GM10248 (cell line): ENCODE measurements around the gene DPYD.

Experiments
- CTCF ChIA-PET: fragments of 300-600 bp; sonication (Branson Sonifier 250); formaldehyde crosslinking; extraction: SDS; loops from one replicate; lab custom pipeline; 2021; ENCODE audit warnings: antibody characterized with exemption; lab: Yijun Ruan, JAX
- POLR2A ChIA-PET: fragments of 350-650 bp; sonication (Branson Sonifier 250); formaldehyde crosslinking; extraction: SDS; loops from one replicate; lab custom pipeline; 2020; ENCODE audit warnings: antibody characterized with exemption; lab: Yijun Ruan, JAX
- DNase-seq: peaks from one replicate; pipeline ENCODE4 v3.0.0; 2012; ENCODE audit errors: extremely low spot score
- CTCF ChIP-seq: IDR thresholded peaks from 2 replicates; pipeline ENCODE4 v1.5.1; 2012; ENCODE audit warnings: mild to moderate bottlenecking, low read depth; ENCODE audit errors: extremely low read depth, missing control alignments, control extremely low read depth

DPYD gene

GRCh38 chr1:97265630-97266029, 655.2 kb downstream of the DPYD start:
- CTCF ChIA-PET, result interaction anchor here (1.6 kb wide), 1 partner anchor 22 kb away, joined by 4 read pairs; no protein-coding TSS in a partner anchor
- no peak for TF ChIP-seq CTCF
- POLR2A ChIA-PET, result no interaction called here
- DNase-seq, result no peak

DNA sequence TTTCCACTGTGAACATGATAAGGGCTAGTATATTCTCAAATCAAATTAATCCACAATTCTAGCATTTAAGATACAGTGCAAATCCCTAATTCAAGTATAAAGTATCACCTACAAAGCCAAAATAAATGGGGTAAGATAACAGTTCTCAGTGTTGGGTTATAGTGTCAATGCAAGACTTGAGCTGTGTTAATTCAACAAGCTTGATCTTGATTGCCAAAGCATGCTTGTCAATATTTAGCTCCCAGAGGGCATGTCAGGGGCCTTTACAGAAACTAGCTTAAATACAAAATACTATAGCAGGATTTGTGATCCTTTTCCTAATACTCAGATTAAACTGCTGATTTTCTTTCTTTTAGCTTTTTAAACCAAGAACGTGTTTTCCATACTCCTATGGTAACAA, 658.0 kb downstream of the DPYD start:
- DNase-seq, result no peak
- CTCF ChIA-PET, result no interaction called here
- POLR2A ChIA-PET, result no interaction called here
- no peak for TF ChIP-seq CTCF

- ChIA-PET CTCF (no interaction called here), POLR2A (no interaction called here)
- TF ChIP-seq CTCF, result no peak
- DNase-seq, result no peak
These were observed 662.2 kb downstream of the DPYD start for GRCh38 chr1:97258597-97258996.

DNA sequence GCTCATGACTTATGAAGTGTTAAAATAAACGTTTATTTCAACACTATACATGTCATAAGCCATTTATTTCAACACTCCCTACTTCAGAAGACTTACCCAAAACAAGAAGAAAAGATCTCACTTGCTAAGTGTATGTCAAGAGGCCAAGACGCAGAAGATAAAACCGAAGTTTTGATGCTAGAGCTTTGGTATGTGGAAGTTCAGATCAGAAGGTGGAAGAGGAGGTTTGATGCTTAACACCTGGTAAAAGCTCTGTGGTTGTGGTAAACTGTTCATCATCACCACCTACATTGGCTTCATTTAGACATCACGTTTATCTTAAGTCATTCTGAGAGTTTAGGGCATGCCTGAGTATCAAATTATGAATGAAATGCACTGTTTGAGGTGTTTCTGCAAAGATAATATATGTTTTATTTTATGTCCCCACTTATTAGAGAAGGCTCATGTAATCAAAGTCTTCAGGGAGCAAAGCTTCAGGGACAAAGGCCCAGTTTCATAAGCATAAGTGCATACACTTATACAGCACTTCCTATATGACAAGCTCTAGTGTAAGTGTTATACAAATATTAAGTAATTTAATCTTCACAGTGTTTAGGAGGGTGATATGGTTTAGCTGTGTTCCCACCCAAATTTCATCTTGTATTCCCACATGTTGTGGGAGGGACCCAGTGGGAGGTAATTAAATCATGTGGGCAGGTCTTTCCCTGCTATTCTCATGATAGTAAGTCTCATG, 665.9 kb downstream of the DPYD start:
- ChIA-PET CTCF (interaction anchor here (1.1 to 3.9 kb wide), 3 partner anchors 11 to 20 kb away, joined by 3 to 15 read pairs (median 6); no protein-coding TSS in a partner anchor), POLR2A (no interaction called here)
- no peak for DNase-seq
- TF ChIP-seq CTCF, result no peak

GRCh38 chr1:97252925-97253324, 667.9 kb downstream of the DPYD start:
- DNase-seq, result no peak
- ChIA-PET POLR2A (no interaction called here), CTCF (interaction anchor here (3.9 kb wide), 1 partner anchor 9 kb away, joined by 15 read pairs; no protein-coding TSS in a partner anchor)
- no peak for TF ChIP-seq CTCF

DNA sequence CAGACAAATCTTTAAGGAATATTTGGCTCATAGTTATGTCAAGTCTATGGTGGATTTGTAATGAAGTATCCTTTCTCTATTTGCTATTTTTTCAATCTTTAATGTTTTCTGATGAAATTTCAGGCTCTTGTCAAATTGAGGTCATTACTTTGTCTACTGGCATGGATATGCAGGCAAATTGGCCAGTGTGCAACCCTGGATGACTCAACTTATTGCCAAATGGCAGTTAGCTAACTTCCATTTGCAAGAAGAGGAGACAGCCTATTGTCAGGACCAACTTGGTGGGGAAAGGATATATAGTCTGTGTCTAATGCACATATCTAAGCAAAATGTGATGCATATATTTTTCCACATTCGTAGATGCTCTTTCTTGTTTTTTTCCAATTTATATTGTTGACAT, 668.8 kb downstream of the DPYD start:
- TF ChIP-seq CTCF, result no peak
- CTCF ChIA-PET, result interaction anchor here (3.9 kb wide), 1 partner anchor 8 kb away, joined by 15 read pairs; no protein-coding TSS in a partner anchor
- DNase-seq, result no peak
- POLR2A ChIA-PET, result no interaction called here
